PC-3 (cell line): ENCODE measurements around the gene RNASEL. TPM values are rescaled to one million over a fixed set of nuclear protein-coding genes. Genes with fewer than 3 reads are reported as not detected.

Experiments
- ATAC-seq: fragments of 200-7000 bp; cut with Tn5 transposase; 2 replicates; pipeline ENCODE4 v1.9.1; 2020; ENCODE audit warnings: mild to moderate bottlenecking, moderate library complexity
- BruUV-seq: library from RNA; stranded (reverse); fragments of 400-500 nt; replicated peaks from 2 replicates; lab custom pipeline; 2021; lab: Mats Ljungman, UMichigan
- CTCF ChIA-PET: fragments of 300-600 bp; sonication (Branson Sonifier 250); formaldehyde crosslinking; loops from one replicate; lab custom pipeline; 2022; ENCODE audit warnings: antibody characterized with exemption; lab: Charles Lee
- POLR2A ChIA-PET: fragments of 300-600 bp; sonication (Branson Sonifier 250); formaldehyde crosslinking; loops from one replicate; lab custom pipeline; 2022; ENCODE audit warnings: antibody characterized with exemption; ENCODE audit not compliant: unreplicated experiment; lab: Charles Lee
- DNase-seq: peaks from one replicate; pipeline ENCODE4 v3.0.0-alpha.2; 2015
- H2AFZ ChIP-seq: fragments of 300-600 bp; sonication (generic); 2 replicates; pipeline ENCODE4 v1.6.0; 2016; ENCODE audit warnings: antibody characterized with exemption, low read length
- H3F3A ChIP-seq: fragments of 300-600 bp; sonication (generic); one replicate; pipeline ENCODE4 v1.6.0; 2017; ENCODE audit warnings: antibody characterized with exemption, low read length, control low read depth, mild to moderate bottlenecking; ENCODE audit not compliant: unreplicated experiment
- H3K27ac ChIP-seq: fragments of 300-600 bp; sonication (generic); 2 replicates; pipeline ENCODE4 v1.5.1; 2016; ENCODE audit warnings: mild to moderate bottlenecking, low read length
- H3K27me3 ChIP-seq: fragments of 300-600 bp; sonication (generic); 2 replicates; pipeline ENCODE4 v1.6.1; 2016; ENCODE audit warnings: low read length, mixed read lengths
- H3K36me3 ChIP-seq: fragments of 300-600 bp; sonication (generic); 2 replicates; pipeline ENCODE4 v1.6.1; 2016; ENCODE audit warnings: low read depth, mixed run types, low read length, mixed read lengths
- H3K4me1 ChIP-seq: fragments of 300-600 bp; sonication (generic); 2 replicates; pipeline ENCODE4 v1.5.1; 2016; ENCODE audit warnings: low read length; ENCODE audit not compliant: insufficient read depth
- H3K4me2 ChIP-seq: fragments of 300-600 bp; sonication (generic); 2 replicates; pipeline ENCODE4 v1.6.0; 2016; ENCODE audit warnings: low read length
- H3K4me3 ChIP-seq: fragments of 300-600 bp; sonication (generic); 2 replicates; pipeline ENCODE4 v1.5.1; 2016; ENCODE audit warnings: mild to moderate bottlenecking, low read length, mixed read lengths
- H3K79me2 ChIP-seq: fragments of 300-600 bp; sonication (generic); 2 replicates; pipeline ENCODE4 v1.6.1; 2017; ENCODE audit warnings: low read length, mixed read lengths
- H3K9ac ChIP-seq: fragments of 300-600 bp; sonication (generic); 2 replicates; pipeline ENCODE4 v1.6.0; 2016; ENCODE audit warnings: mild to moderate bottlenecking, low read length
- H3K9me2 ChIP-seq: fragments of 300-600 bp; sonication (generic); replicated peaks from 2 replicates; pipeline ENCODE4 v1.6.1; 2016; ENCODE audit warnings: mixed run types, low read length, mixed read lengths
- H3K9me3 ChIP-seq: fragments of 300-600 bp; sonication (generic); 2 replicates; pipeline ENCODE4 v1.6.1; 2016; ENCODE audit warnings: low read length, mixed read lengths
- H4K20me1 ChIP-seq: fragments of 300-600 bp; sonication (generic); 2 replicates; pipeline ENCODE4 v1.6.1; 2016; ENCODE audit warnings: low read length, mixed read lengths
- CTCF ChIP-seq: fragments of 300-600 bp; sonication (generic); conservative IDR thresholded peaks from 2 replicates; pipeline ENCODE4 v1.5.1; 2017; ENCODE audit warnings: antibody characterized with exemption, low read depth, mild to moderate bottlenecking, low read length
- EZH2 ChIP-seq: fragments of 300-600 bp; sonication (generic); IDR thresholded peaks from one replicate; pipeline ENCODE4 v1.6.1; 2017; ENCODE audit warnings: antibody characterized with exemption, mild to moderate bottlenecking, low read length; ENCODE audit not compliant: unreplicated experiment
- EZH2phosphoT487 ChIP-seq: fragments of 300-600 bp; sonication (generic); IDR thresholded peaks from 2 replicates; pipeline ENCODE4 v1.6.1; 2018; ENCODE audit warnings: mild to moderate bottlenecking, antibody characterized with exemption, low read length, borderline replicate concordance
- intact Hi-C: fragments of 100-400 bp; cut with micrococcal nuclease; formaldehyde crosslinking; loops from 2 replicates; pipeline ENCODE4 v1.9.0; 2023
- total RNA-seq: library from RNA; depleted of rRNA; stranded (reverse); fragments of >200 nt; gene quantifications from 2 replicates; pipeline ENCODE4 v1.2.3, GENCODE V29; 2014

RNASEL gene
- total RNA-seq, 1 experiment from 2014 or later, result 1.3 TPM

- ChIA-PET POLR2A (no interaction called here), CTCF (no interaction called here)
- Histone ChIP-seq H3K27ac (no peak overlapping the region), H3K9me2 (no peaks in the 10 kb centered on the region), H3K36me3 (no peaks in the 10 kb centered on the region), H3K4me2 (no peak overlapping the region), H3K79me2 (no peaks in the 10 kb centered on the region), H4K20me1 (no peaks in the 10 kb centered on the region), H3K4me1 (no peaks in the 10 kb centered on the region), H3K27me3 (peaks cover 30% of the 10 kb centered on the region), H3K4me3 (no peak overlapping the region), H3F3A (no peaks in the 10 kb centered on the region), H2AFZ (no peak overlapping the region), H3K9me3 (no peaks in the 10 kb centered on the region), H3K9ac (no peak overlapping the region)
- TF ChIP-seq CTCF (no peak), EZH2phosphoT487 (no peak), EZH2 (no peak)
- no TSS peak for BruUV-seq
- DNase-seq (no peak), ATAC-seq (no peak)
- intact Hi-C loops, result no loop called here
Observed at GRCh38 chr1:182616130-182617013, 27.3 kb upstream of the RNASEL start.

GRCh38 chr1:182615468-182616129, 26.5 kb upstream of the RNASEL start:
- TF ChIP-seq EZH2phosphoT487 (no peak), EZH2 (no peak), CTCF (no peak)
- H3K4me3 ChIP-seq, result peak overlapping the region; percentile 61; the same call in 1 of the 2 replicates
- no peaks in the 10 kb centered on the region for H3K9me3 ChIP-seq
- intact Hi-C loops, result no loop called here
- peak overlapping the region; percentile 87 for H3K4me2 ChIP-seq
- H2AFZ ChIP-seq, result peak overlapping the region; percentile 86; the same call in 1 of the 2 replicates
- no peaks in the 10 kb centered on the region for H4K20me1 ChIP-seq
- no peaks in the 10 kb centered on the region for H3K4me1 ChIP-seq
- ATAC-seq (no peak), DNase-seq (no peak)
- no TSS peak for BruUV-seq
- H3K27ac ChIP-seq, result no peak overlapping the region
- no peaks in the 10 kb centered on the region for H3F3A ChIP-seq
- CTCF ChIA-PET, result no interaction called here
- POLR2A ChIA-PET, result no interaction called here
- H3K27me3 ChIP-seq, result peaks cover 30% of the 10 kb centered on the region
- no peak overlapping the region for H3K9ac ChIP-seq
- H3K79me2 ChIP-seq, result no peaks in the 10 kb centered on the region
- no peaks in the 10 kb centered on the region for H3K9me2 ChIP-seq
- H3K36me3 ChIP-seq, result no peaks in the 10 kb centered on the region
